A673 (cell line): ENCODE data around the gene FPGS. TPM values are rescaled to one million over a fixed set of nuclear protein-coding genes. Genes with fewer than 3 reads are reported as not detected.

Experiments
- BruUV-seq: library from RNA; stranded (reverse); fragments of 400-500 nt; replicated peaks from 2 replicates; lab custom pipeline; 2021; lab: Mats Ljungman, UMichigan
- CTCF ChIA-PET: fragments of 300-600 bp; sonication (Branson Sonifier 250); formaldehyde crosslinking; loops from one replicate; lab custom pipeline; 2022; ENCODE audit warnings: antibody characterized with exemption; lab: Charles Lee
- POLR2A ChIA-PET: fragments of 300-600 bp; sonication (Branson Sonifier 250); formaldehyde crosslinking; loops from one replicate; lab custom pipeline; 2022; ENCODE audit warnings: antibody characterized with exemption; ENCODE audit not compliant: low non-redundant PET; lab: Charles Lee
- DNase-seq: peaks from one replicate; pipeline ENCODE4 v3.0.0-alpha.2; 2015; ENCODE audit warnings: low spot score
- H3K27ac ChIP-seq: fragments of 200-600 bp; sonication (generic); 2 replicates; pipeline ENCODE4 v1.5.1; 2016; ENCODE audit warnings: mixed run types, low read depth, mild to moderate bottlenecking, mixed read lengths, antibody characterized with exemption, low read length; ENCODE audit not compliant: poor library complexity, severe bottlenecking
- H3K27me3 ChIP-seq: fragments of 200-600 bp; sonication (generic); replicated peaks from 2 replicates; pipeline ENCODE4 v1.6.1; 2017; ENCODE audit warnings: mixed run types, low read depth, mild to moderate bottlenecking, mixed read lengths, antibody characterized with exemption, low read length; ENCODE audit not compliant: insufficient read depth, poor library complexity
- H3K36me3 ChIP-seq: fragments of 200-600 bp; sonication (generic); 2 replicates; pipeline ENCODE4 v1.6.1; 2016; ENCODE audit warnings: mixed run types, mild to moderate bottlenecking, mixed read lengths, antibody characterized with exemption, low read length; ENCODE audit not compliant: insufficient read depth, poor library complexity, severe bottlenecking
- H3K4me1 ChIP-seq: fragments of 200-600 bp; sonication (generic); 2 replicates; pipeline ENCODE4 v1.6.1; 2017; ENCODE audit warnings: mixed run types, mild to moderate bottlenecking, mixed read lengths, antibody characterized with exemption, low read length; ENCODE audit not compliant: insufficient read depth, poor library complexity, severe bottlenecking
- H3K4me3 ChIP-seq: fragments of 200-600 bp; sonication (generic); 2 replicates; pipeline ENCODE4 v1.5.1; 2016; ENCODE audit warnings: low read depth, mixed run types, mild to moderate bottlenecking, mixed read lengths, low read length; ENCODE audit not compliant: poor library complexity, severe bottlenecking
- H3K9me3 ChIP-seq: fragments of 200-600 bp; sonication (generic); 2 replicates; pipeline ENCODE4 v1.6.1; 2016; ENCODE audit warnings: mixed run types, low read depth, mild to moderate bottlenecking, mixed read lengths, antibody characterized with exemption, low read length; ENCODE audit not compliant: poor library complexity, severe bottlenecking
- CTCF ChIP-seq: fragments of 300-800, 200-600 bp; sonication (generic); conservative IDR thresholded peaks from 2 replicates; pipeline ENCODE4 v1.5.1; 2017; ENCODE audit warnings: low read depth, mild to moderate bottlenecking, antibody characterized with exemption, low read length, moderate library complexity, mixed read lengths
- EZH2 ChIP-seq: fragments of 200-600 bp; sonication (generic); IDR thresholded peaks from 2 replicates; pipeline ENCODE4 v1.6.1; 2017; ENCODE audit warnings: borderline replicate concordance, low read depth, mild to moderate bottlenecking, mixed read lengths, antibody characterized with exemption, low read length; ENCODE audit not compliant: poor library complexity, severe bottlenecking
- intact Hi-C: fragments of 100-400 bp; cut with micrococcal nuclease; formaldehyde crosslinking; loops from one replicate; pipeline ENCODE4 v1.10.0; 2022; ENCODE audit not compliant: unreplicated experiment
- total RNA-seq: library from RNA; stranded (reverse); gene quantifications from 2 replicates; pipeline ENCODE4 v1.2.3, GENCODE V29; 2021

FPGS gene
- total RNA-seq, 1 experiment from 2014 or later: 74.9 TPM

GRCh38 chr9:127813686-127814226 is 11.1 kb downstream of the FPGS start:
- intact Hi-C loops: no loop called here

GRCh38 chr9:127814619-127815511 is 12.2 kb downstream of the FPGS start:
- no peak overlapping the region for H3K27ac ChIP-seq
- intact Hi-C loops: no loop called here
- H3K4me1 ChIP-seq: no peaks in the 10 kb centered on the region
- no peaks in the 10 kb centered on the region for H3K9me3 ChIP-seq
- H3K36me3 ChIP-seq: peaks cover 42% of the 10 kb centered on the region
- DNase-seq: no peak
- H3K4me3 ChIP-seq: no peak overlapping the region
- ChIA-PET CTCF (interaction anchor here (0.6 kb wide), 1 partner anchor 14 kb away, joined by 4 read pairs; no protein-coding TSS in a partner anchor), POLR2A (no interaction called here)
- no peak for TF ChIP-seq EZH2
- TF ChIP-seq CTCF: no peak
- no peaks in the 10 kb centered on the region for H3K27me3 ChIP-seq
- BruUV-seq: TSS peak; percentile 90

More at GRCh38 chr9:127813686-127814226, 11.1 kb downstream of the FPGS start:
- no peak for DNase-seq
- ChIA-PET POLR2A (no interaction called here), CTCF (no interaction called here)
- H3K4me3 ChIP-seq: no peak overlapping the region
- TF ChIP-seq CTCF: no peak
- no peak for TF ChIP-seq EZH2
- H3K9me3 ChIP-seq: no peaks in the 10 kb centered on the region
- H3K27me3 ChIP-seq: no peaks in the 10 kb centered on the region
- H3K4me1 ChIP-seq: no peaks in the 10 kb centered on the region
- peaks cover 46% of the 10 kb centered on the region for H3K36me3 ChIP-seq
- no TSS peak for BruUV-seq
- H3K27ac ChIP-seq: no peak overlapping the region

GRCh38 chr9:127815512-127816361 is 13.1 kb downstream of the FPGS start:
- ChIA-PET CTCF (no interaction called here), POLR2A (no interaction called here)
- no peaks in the 10 kb centered on the region for H3K27me3 ChIP-seq
- H3K9me3 ChIP-seq: no peaks in the 10 kb centered on the region
- no peaks in the 10 kb centered on the region for H3K4me1 ChIP-seq
- TF ChIP-seq EZH2: no peak
- no peak for TF ChIP-seq CTCF
- H3K36me3 ChIP-seq: peaks cover 35% of the 10 kb centered on the region
- DNase-seq: no peak
- no peak overlapping the region for H3K4me3 ChIP-seq
- H3K27ac ChIP-seq: no peak overlapping the region
- no TSS peak for BruUV-seq
- intact Hi-C loops: no loop called here
